ENCODE data around the gene SCFD2.

DNA sequence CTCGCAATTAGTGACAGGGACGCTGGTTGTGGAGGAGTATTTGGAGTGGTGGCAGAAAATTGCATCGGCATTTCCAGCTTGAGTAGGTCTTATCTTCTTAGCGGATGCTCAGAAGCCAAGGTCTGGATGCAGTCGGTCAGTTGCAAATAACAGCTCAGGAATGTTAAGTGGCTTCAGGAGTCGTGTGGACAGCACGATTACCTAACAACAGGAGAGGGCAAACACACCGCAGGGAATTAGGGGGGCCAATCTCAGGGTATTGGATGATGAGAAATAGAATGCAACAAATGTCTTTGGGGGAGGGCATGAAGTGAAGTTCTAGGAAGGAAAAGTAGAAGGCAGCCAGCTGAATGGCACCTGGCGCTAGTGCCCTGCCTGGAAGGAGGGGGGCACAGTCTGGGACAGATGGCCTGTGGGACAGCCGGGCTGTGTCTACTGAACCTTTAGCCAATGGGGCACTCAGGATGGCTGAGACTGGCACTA lies 492.0 kb downstream of the SCFD2 start:
- TF ChIP-seq, protein P1, sequence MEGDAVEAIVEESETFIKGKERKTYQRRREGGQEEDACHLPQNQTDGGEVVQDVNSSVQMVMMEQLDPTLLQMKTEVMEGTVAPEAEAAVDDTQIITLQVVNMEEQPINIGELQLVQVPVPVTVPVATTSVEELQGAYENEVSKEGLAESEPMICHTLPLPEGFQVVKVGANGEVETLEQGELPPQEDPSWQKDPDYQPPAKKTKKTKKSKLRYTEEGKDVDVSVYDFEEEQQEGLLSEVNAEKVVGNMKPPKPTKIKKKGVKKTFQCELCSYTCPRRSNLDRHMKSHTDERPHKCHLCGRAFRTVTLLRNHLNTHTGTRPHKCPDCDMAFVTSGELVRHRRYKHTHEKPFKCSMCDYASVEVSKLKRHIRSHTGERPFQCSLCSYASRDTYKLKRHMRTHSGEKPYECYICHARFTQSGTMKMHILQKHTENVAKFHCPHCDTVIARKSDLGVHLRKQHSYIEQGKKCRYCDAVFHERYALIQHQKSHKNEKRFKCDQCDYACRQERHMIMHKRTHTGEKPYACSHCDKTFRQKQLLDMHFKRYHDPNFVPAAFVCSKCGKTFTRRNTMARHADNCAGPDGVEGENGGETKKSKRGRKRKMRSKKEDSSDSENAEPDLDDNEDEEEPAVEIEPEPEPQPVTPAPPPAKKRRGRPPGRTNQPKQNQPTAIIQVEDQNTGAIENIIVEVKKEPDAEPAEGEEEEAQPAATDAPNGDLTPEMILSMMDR (IDR thresholded peaks at IDR 0.05; ENCODE audit: low read length), result no peak
- TF ChIP-seq EZH2 (IDR thresholded peaks at IDR 0.05; ENCODE audit: borderline replicate concordance, low read length), result no peak
